Measurements from ENCODE around the gene UBE2F. TPM values are rescaled to one million over a fixed set of nuclear protein-coding genes. Genes with fewer than 3 reads are reported as not detected.

The UBE2F gene
- total and polyA plus RNA-seq, 2 of the 13 experiments (the other 11 are each of a cell fraction or from before 2014, with no cell fraction given) = 35.4 to 73.1 TPM

DNA sequence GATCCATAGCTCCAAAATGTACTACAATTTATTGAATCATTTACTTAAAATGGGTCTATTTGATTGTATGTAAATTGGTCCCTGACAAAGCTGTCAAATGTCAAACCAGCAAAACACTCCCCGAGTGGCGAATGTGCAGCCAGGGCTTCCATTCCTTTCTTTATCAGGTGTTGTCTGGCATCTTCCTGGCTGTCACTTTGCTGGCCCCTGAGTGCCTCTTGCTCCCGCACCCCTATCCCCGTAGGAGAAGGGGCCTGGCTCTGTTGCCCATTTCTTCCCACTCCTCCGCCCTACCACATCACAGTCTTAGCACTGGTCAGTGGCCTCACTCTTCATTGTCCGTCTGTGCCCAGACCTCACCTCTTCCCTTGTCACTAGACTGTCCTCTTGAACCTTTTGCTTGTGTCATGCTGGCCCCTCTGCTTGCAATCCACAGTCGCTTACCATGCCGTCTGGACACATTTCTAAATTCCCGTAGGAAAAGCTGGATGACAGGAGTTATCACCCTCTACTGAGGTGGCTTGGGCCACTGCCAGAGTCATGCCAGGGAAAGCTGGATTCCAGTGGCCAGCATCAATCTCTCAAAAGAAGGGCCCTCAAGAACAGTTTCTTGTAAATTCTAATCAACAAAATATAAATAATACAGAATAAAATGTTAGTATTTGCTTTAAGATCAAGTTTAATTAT, 15.4 kb downstream of the UBE2F start:
- H3K27ac ChIP-seq (ENCODE audit: extremely low read length, insufficient read depth, low read length) = no peak overlapping the region
- peaks cover 55% of the 10 kb centered on the region for H3K79me2 ChIP-seq (ENCODE audit: insufficient read depth, low read length)
- in situ Hi-C loops (cut with HindIII; ENCODE audit: extremely low pct_ligation_motif_present, low pct_unique_long_range_greater_than_20kb) = no loop called here
- no peak overlapping the region for H3K9ac ChIP-seq (ENCODE audit: insufficient read depth, low read depth, low read length)
- H2AFZ ChIP-seq (ENCODE audit: low read length) = no peak overlapping the region
- no TSS peak for BruUV-seq (replicated peaks)
- DNase-seq (ENCODE audit: low spot score) (no peak), ATAC-seq (no peak), FAIRE-seq (no peak)
- no peak overlapping the region for H3K4me3 ChIP-seq (replicated peaks in 1 of 3; ENCODE audit: insufficient read depth in 1 of 3, low read depth in 2 of 3, low read length in 3 of 3)
- peaks cover 12% of the 10 kb centered on the region; the same call in 1 of the 2 replicates for H4K20me1 ChIP-seq (ENCODE audit: insufficient read depth, low read length)
- CTCF ChIA-PET (ENCODE audit: low intra/inter-chr PET ratio, low total read pairs) = no interaction called here
- intact Hi-C loops (cut with micrococcal nuclease; ENCODE audit: unreplicated experiment) = no loop called here
- no peak overlapping the region for H3K4me2 ChIP-seq (ENCODE audit: low read depth, low read length)
- peaks cover 7 to 24% of the 10 kb centered on the region in 2 experiments for H3K36me3 ChIP-seq (replicated peaks in 1 of 2; ENCODE audit: control insufficient read depth in 1 of 2, insufficient read depth in 2 of 2, low read length in 2 of 2)
- H3K27me3 ChIP-seq (ENCODE audit: control insufficient read depth in 1 of 2, insufficient read depth in 2 of 2, low read length in 2 of 2) = no peaks in the 10 kb centered on the region
- H3K4me1 ChIP-seq (ENCODE audit: insufficient read depth, low read length) = no peaks in the 10 kb centered on the region
- H3K9me3 ChIP-seq (ENCODE audit: low read length) = peaks cover 6% of the 10 kb centered on the region; the same call in 1 of the 2 replicates
- WGBS (ENCODE audit: low lambda C conversion rate) = 96% methylated on average over 9 of the region's 9 CpGs
- POLR2A ChIA-PET = interaction anchor here (0.7 kb wide), 1 partner anchor 79 kb away, joined by 3 read pairs; the partner anchor contains the start of gene SCLY
- no peak for TF ChIP-seq MEIS2 (CRISPR knock-in tag; IDR thresholded peaks at IDR 0.05)
- TF ChIP-seq ADNP (CRISPR knock-in tag; IDR thresholded peaks at IDR 0.05) = no peak
- TF ChIP-seq, protein P1, sequence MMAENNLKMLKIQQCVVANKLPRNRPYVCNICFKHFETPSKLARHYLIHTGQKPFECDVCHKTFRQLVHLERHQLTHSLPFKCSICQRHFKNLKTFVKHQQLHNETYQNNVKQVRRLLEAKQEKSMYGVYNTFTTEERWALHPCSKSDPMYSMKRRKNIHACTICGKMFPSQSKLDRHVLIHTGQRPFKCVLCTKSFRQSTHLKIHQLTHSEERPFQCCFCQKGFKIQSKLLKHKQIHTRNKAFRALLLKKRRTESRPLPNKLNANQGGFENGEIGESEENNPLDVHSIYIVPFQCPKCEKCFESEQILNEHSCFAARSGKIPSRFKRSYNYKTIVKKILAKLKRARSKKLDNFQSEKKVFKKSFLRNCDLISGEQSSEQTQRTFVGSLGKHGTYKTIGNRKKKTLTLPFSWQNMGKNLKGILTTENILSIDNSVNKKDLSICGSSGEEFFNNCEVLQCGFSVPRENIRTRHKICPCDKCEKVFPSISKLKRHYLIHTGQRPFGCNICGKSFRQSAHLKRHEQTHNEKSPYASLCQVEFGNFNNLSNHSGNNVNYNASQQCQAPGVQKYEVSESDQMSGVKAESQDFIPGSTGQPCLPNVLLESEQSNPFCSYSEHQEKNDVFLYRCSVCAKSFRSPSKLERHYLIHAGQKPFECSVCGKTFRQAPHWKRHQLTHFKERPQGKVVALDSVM (CRISPR knock-in tag; IDR thresholded peaks at IDR 0.05) = no peak
- TF ChIP-seq HNF4A (CRISPR knock-in tag; IDR thresholded peaks at IDR 0.05) = no peak
- TF ChIP-seq, protein P2, sequence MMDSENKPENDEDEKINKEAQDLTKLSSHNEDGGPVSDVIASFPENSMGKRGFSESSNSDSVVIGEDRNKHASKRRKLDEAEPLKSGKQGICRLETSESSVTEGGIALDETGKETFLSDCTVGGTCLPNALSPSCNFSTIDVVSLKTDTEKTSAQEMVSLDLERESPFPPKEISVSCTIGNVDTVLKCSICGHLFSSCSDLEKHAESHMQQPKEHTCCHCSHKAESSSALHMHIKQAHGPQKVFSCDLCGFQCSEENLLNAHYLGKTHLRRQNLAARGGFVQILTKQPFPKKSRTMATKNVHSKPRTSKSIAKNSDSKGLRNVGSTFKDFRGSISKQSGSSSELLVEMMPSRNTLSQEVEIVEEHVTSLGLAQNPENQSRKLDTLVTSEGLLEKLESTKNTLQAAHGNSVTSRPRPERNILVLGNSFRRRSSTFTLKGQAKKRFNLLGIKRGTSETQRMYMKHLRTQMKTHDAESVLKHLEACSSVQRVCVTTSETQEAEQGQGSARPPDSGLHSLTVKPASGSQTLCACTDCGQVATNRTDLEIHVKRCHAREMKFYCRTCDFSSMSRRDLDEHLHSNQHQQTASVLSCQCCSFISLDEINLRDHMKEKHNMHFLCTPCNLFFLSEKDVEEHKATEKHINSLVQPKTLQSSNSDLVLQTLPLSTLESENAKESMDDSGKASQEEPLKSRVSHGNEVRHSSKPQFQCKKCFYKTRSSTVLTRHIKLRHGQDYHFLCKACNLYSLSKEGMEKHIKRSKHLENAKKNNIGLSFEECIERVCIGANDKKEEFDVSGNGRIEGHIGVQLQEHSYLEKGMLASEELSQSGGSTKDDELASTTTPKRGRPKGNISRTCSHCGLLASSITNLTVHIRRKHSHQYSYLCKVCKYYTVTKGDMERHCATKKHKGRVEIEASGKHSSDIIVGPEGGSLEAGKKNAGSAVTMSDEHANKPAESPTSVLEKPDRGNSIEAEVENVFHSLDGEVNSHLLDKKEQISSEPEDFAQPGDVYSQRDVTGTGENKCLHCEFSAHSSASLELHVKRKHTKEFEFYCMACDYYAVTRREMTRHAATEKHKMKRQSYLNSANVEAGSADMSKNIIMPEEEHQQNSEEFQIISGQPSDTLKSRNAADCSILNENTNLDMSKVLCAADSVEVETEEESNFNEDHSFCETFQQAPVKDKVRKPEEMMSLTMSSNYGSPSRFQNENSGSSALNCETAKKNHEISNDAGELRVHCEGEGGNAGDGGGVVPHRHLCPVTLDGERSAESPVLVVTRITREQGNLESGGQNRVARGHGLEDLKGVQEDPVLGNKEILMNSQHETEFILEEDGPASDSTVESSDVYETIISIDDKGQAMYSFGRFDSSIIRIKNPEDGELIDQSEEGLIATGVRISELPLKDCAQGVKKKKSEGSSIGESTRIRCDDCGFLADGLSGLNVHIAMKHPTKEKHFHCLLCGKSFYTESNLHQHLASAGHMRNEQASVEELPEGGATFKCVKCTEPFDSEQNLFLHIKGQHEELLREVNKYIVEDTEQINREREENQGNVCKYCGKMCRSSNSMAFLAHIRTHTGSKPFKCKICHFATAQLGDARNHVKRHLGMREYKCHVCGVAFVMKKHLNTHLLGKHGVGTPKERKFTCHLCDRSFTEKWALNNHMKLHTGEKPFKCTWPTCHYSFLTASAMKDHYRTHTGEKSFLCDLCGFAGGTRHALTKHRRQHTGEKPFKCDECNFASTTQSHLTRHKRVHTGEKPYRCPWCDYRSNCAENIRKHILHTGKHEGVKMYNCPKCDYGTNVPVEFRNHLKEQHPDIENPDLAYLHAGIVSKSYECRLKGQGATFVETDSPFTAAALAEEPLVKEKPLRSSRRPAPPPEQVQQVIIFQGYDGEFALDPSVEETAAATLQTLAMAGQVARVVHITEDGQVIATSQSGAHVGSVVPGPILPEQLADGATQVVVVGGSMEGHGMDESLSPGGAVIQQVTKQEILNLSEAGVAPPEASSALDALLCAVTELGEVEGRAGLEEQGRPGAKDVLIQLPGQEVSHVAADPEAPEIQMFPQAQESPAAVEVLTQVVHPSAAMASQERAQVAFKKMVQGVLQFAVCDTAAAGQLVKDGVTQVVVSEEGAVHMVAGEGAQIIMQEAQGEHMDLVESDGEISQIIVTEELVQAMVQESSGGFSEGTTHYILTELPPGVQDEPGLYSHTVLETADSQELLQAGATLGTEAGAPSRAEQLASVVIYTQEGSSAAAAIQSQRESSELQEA (CRISPR knock-in tag; IDR thresholded peaks at IDR 0.05; ENCODE audit: not compliant biosample characterization) = no peak
- TF ChIP-seq PAWR (CRISPR knock-in tag; IDR thresholded peaks at IDR 0.05; ENCODE audit: borderline replicate concordance) = no peak
- TF ChIP-seq, protein P3, sequence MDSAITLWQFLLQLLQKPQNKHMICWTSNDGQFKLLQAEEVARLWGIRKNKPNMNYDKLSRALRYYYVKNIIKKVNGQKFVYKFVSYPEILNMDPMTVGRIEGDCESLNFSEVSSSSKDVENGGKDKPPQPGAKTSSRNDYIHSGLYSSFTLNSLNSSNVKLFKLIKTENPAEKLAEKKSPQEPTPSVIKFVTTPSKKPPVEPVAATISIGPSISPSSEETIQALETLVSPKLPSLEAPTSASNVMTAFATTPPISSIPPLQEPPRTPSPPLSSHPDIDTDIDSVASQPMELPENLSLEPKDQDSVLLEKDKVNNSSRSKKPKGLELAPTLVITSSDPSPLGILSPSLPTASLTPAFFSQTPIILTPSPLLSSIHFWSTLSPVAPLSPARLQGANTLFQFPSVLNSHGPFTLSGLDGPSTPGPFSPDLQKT (CRISPR knock-in tag; IDR thresholded peaks at IDR 0.05; ENCODE audit: borderline replicate concordance) = no peak
- TF ChIP-seq, protein P4, sequence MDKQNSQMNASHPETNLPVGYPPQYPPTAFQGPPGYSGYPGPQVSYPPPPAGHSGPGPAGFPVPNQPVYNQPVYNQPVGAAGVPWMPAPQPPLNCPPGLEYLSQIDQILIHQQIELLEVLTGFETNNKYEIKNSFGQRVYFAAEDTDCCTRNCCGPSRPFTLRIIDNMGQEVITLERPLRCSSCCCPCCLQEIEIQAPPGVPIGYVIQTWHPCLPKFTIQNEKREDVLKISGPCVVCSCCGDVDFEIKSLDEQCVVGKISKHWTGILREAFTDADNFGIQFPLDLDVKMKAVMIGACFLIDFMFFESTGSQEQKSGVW (CRISPR knock-in tag; IDR thresholded peaks at IDR 0.05; ENCODE audit: borderline replicate concordance) = no peak
- no peak for TF ChIP-seq NCOA5 (CRISPR knock-in tag; IDR thresholded peaks at IDR 0.05)
- no peak for TF ChIP-seq KDM5A (IDR thresholded peaks at IDR 0.05; ENCODE audit: borderline replicate concordance, low read length)
- no peak for TF ChIP-seq HDAC2 (CRISPR knock-in tag; IDR thresholded peaks at IDR 0.05)
